GM23338 (cell line): Measurements from ENCODE around the gene NDST1. TPM values are rescaled to one million over a fixed set of nuclear protein-coding genes. Genes with fewer than 3 reads are reported as not detected.

ENCODE experiments used
- ATAC-seq: fragments of 200-7000 bp; cut with Tn5 transposase; 3 replicates; pipeline ENCODE4 v1.9.1; 2020
- DNase-seq: peaks from one replicate; pipeline ENCODE4 v3.0.0-alpha.2; 2015; ENCODE audit warnings: low spot score
- H2AFZ ChIP-seq: fragments of 200-600 bp; sonication (generic); 2 replicates; pipeline ENCODE4 v1.8.0; 2016; ENCODE audit warnings: antibody characterized with exemption, mild to moderate bottlenecking, moderate library complexity
- H3F3A ChIP-seq: fragments of 200-600 bp; sonication (generic); replicated peaks from 2 replicates; pipeline ENCODE4 v1.8.0; 2017; ENCODE audit warnings: antibody characterized with exemption, mixed run types, low read depth
- H3K27ac ChIP-seq: fragments of 200-600 bp; sonication (generic); 2 replicates; pipeline ENCODE4 v1.6.1; 2016; ENCODE audit warnings: low read depth
- H3K27me3 ChIP-seq: fragments of 200-600 bp; sonication (generic); 2 replicates; pipeline ENCODE4 v1.8.0; 2016; ENCODE audit warnings: mild to moderate bottlenecking, mixed run types, moderate library complexity; ENCODE audit not compliant: insufficient read depth
- H3K36me3 ChIP-seq: fragments of 200-600 bp; sonication (generic); 2 replicates; pipeline ENCODE4 v1.8.0; 2016; ENCODE audit warnings: mild to moderate bottlenecking; ENCODE audit not compliant: insufficient read depth
- H3K4me1 ChIP-seq: fragments of 200-600 bp; sonication (generic); 2 replicates; pipeline ENCODE4 v1.8.0; 2016; ENCODE audit warnings: mild to moderate bottlenecking, moderate library complexity; ENCODE audit not compliant: insufficient read depth
- H3K4me2 ChIP-seq: fragments of 200-600 bp; sonication (generic); 2 replicates; pipeline ENCODE4 v1.7.1; 2017; ENCODE audit warnings: mixed run types
- H3K4me3 ChIP-seq: fragments of 200-600 bp; sonication (generic); 2 replicates; pipeline ENCODE4 v1.6.1; 2016; ENCODE audit warnings: mixed run types
- H3K79me2 ChIP-seq: fragments of 200-600 bp; sonication (generic); replicated peaks from 2 replicates; pipeline ENCODE4 v1.8.0; 2017; ENCODE audit warnings: mild to moderate bottlenecking; ENCODE audit not compliant: insufficient read depth
- H3K9me2 ChIP-seq: fragments of 200-600 bp; sonication (generic); 2 replicates; pipeline ENCODE4 v1.8.0; 2017; ENCODE audit not compliant: insufficient read depth
- H4K20me1 ChIP-seq: fragments of 200-600 bp; sonication (generic); replicated peaks from 2 replicates; pipeline ENCODE4 v1.8.0; 2017; ENCODE audit warnings: mild to moderate bottlenecking; ENCODE audit not compliant: insufficient read depth
- H3K27ac Mint-ChIP-seq: 2 replicates; pipeline ENCODE4 v1.8.0; 2020; ENCODE audit warnings: inconsistent platforms, mild to moderate bottlenecking, moderate library complexity, mixed read lengths
- H3K27me3 Mint-ChIP-seq: 3 replicates; pipeline ENCODE4 v1.8.0; 2022; ENCODE audit warnings: low read depth, mild to moderate bottlenecking, moderate library complexity, mixed read lengths, inconsistent platforms; ENCODE audit not compliant: insufficient read depth, poor library complexity
- H3K36me3 Mint-ChIP-seq: 3 replicates; pipeline ENCODE4 v1.8.0; 2021; ENCODE audit warnings: low read depth, mild to moderate bottlenecking, inconsistent platforms, moderate library complexity, mixed read lengths
- H3K4me1 Mint-ChIP-seq: 3 replicates; pipeline ENCODE4 v1.8.0; 2020; ENCODE audit warnings: mild to moderate bottlenecking, inconsistent platforms, mixed read lengths
- H3K4me3 Mint-ChIP-seq: 3 replicates; pipeline ENCODE4 v1.8.0; 2021; ENCODE audit warnings: moderate library complexity, mild to moderate bottlenecking, inconsistent platforms, mixed read lengths
- H3K9me3 Mint-ChIP-seq: 3 replicates; pipeline ENCODE4 v1.8.0; 2020; ENCODE audit warnings: moderate library complexity, mild to moderate bottlenecking, inconsistent platforms, mixed read lengths
- EZH2 ChIP-seq: fragments of 200-600 bp; sonication (generic); IDR thresholded peaks from one replicate; pipeline ENCODE4 v1.8.0; 2017; ENCODE audit warnings: antibody characterized with exemption, mild to moderate bottlenecking, low read depth; ENCODE audit not compliant: unreplicated experiment
- JUNB ChIP-seq: IDR thresholded peaks from one replicate; pipeline ENCODE4 v1.6.1; 2016; ENCODE audit warnings: antibody characterized with exemption; ENCODE audit not compliant: unreplicated experiment
- NANOG ChIP-seq: IDR thresholded peaks from 2 replicates; pipeline ENCODE4 v1.6.1; 2016; ENCODE audit warnings: antibody characterized with exemption, borderline replicate concordance
- POLR2AphosphoS5 ChIP-seq: IDR thresholded peaks from 2 replicates; pipeline ENCODE4 v1.6.1; 2016; ENCODE audit warnings: antibody characterized with exemption, low read depth
- ZNF331 ChIP-seq: fragments of 250-450 bp; sonication (Bioruptor Pico); IDR thresholded peaks from 2 replicates; pipeline ENCODE4 v1.5.0; 2020; ENCODE audit warnings: low read depth, mild to moderate bottlenecking, moderate library complexity
- ZNF462 ChIP-seq: fragments of 250-450 bp; sonication (Bioruptor Pico); IDR thresholded peaks from 2 replicates; pipeline ENCODE4 v1.5.0; 2020; ENCODE audit warnings: mild to moderate bottlenecking, moderate library complexity
- polyA plus RNA-seq: library from polyadenylated mRNA; unstranded; fragments of >200 nt; fragmentation: Nextera tagmentation; extraction: Ambion mirVana; gene quantifications from 2 replicates; pipeline ENCODE4 v1.2.1, GENCODE V29; 2016
- total RNA-seq: library from RNA; depleted of rRNA; stranded (reverse); fragments of >200 nt; shearing (Covaris generic); gene quantifications from 2 replicates; pipeline ENCODE4 v1.2.3, GENCODE V29; 2014
- TF ChIP-seq, protein P1 (sequence below): IDR thresholded peaks from one replicate; pipeline ENCODE4 v1.6.1; 2018; ENCODE audit warnings: antibody characterized with exemption; ENCODE audit not compliant: unreplicated experiment

The NDST1 gene
- total and polyA plus RNA-seq, 2 experiments from 2014 or later, result 7.3 to 85.0 TPM

DNA sequence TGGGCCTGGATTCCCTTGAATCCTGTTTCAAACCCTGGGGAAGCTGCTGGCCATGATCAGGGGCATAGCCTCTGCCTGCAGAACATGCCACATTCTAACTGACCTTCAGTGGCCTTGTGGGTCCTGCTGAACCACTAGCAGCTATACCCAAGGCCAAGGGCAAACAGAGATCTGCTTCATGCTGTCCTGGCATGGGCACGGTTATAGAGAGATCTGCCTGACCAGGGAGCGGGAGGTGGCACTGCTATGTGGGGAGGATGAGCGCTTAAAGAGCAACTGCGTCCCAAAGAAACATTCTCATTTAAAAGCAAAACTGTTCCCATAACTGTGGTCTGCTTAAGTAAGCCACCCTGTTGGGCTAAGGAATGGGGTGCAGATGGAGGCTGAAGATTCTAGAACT is 96.1 kb downstream of the NDST1 start (continued):
- no peak for TF ChIP-seq ZNF462
- no peak for TF ChIP-seq ZNF331

GRCh38 chr5:150604894-150605440 is 97.0 kb downstream of the NDST1 start:
- Mint-ChIP-seq H3K9me3 (no peaks in the 10 kb centered on the region), H3K36me3 (no peaks in the 10 kb centered on the region), H3K27me3 (peaks cover 3% of the 10 kb centered on the region), H3K4me3 (no peak overlapping the region), H3K27ac (no peak overlapping the region), H3K4me1 (peaks cover 5% of the 10 kb centered on the region)
- H3K27ac ChIP-seq, result no peak overlapping the region
- no peaks in the 10 kb centered on the region for H3F3A ChIP-seq
- H3K27me3 ChIP-seq, result no peaks in the 10 kb centered on the region
- ATAC-seq, result no peak
- DNase-seq, result no peak
- H3K9me2 ChIP-seq, result no peaks in the 10 kb centered on the region
- no peak overlapping the region for H3K4me2 ChIP-seq
- H3K4me3 ChIP-seq, result no peak overlapping the region
- H2AFZ ChIP-seq, result no peak overlapping the region
- H3K79me2 ChIP-seq, result no peaks in the 10 kb centered on the region
- H4K20me1 ChIP-seq, result no peaks in the 10 kb centered on the region
- no peaks in the 10 kb centered on the region for H3K36me3 ChIP-seq
- H3K4me1 ChIP-seq, result no peaks in the 10 kb centered on the region
- TF ChIP-seq EZH2 (no peak), POLR2AphosphoS5 (no peak), NANOG (no peak), JUNB (no peak)
- TF ChIP-seq, protein P1, sequence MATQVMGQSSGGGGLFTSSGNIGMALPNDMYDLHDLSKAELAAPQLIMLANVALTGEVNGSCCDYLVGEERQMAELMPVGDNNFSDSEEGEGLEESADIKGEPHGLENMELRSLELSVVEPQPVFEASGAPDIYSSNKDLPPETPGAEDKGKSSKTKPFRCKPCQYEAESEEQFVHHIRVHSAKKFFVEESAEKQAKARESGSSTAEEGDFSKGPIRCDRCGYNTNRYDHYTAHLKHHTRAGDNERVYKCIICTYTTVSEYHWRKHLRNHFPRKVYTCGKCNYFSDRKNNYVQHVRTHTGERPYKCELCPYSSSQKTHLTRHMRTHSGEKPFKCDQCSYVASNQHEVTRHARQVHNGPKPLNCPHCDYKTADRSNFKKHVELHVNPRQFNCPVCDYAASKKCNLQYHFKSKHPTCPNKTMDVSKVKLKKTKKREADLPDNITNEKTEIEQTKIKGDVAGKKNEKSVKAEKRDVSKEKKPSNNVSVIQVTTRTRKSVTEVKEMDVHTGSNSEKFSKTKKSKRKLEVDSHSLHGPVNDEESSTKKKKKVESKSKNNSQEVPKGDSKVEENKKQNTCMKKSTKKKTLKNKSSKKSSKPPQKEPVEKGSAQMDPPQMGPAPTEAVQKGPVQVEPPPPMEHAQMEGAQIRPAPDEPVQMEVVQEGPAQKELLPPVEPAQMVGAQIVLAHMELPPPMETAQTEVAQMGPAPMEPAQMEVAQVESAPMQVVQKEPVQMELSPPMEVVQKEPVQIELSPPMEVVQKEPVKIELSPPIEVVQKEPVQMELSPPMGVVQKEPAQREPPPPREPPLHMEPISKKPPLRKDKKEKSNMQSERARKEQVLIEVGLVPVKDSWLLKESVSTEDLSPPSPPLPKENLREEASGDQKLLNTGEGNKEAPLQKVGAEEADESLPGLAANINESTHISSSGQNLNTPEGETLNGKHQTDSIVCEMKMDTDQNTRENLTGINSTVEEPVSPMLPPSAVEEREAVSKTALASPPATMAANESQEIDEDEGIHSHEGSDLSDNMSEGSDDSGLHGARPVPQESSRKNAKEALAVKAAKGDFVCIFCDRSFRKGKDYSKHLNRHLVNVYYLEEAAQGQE, result no peak
